ENCODE measurements around the gene ERBB4.

GRCh38 chr2:211868996-211869533 is 669.5 kb downstream of the ERBB4 start:
- TF ChIP-seq CTCF (IDR thresholded peaks at IDR 0.05), result no peak
- no peak for TF ChIP-seq EP300 (IDR thresholded peaks at IDR 0.05)
